HG02642 (cell line): ENCODE results near the gene LAMB4.

Source experiments
- ATAC-seq: cut with Tn5 transposase; IDR thresholded peaks from one replicate; pipeline ENCODE4 v1.9.1; 2021; ENCODE audit warnings: mild to moderate bottlenecking; ENCODE audit not compliant: unreplicated experiment, poor library complexity

Gene LAMB4

GRCh38 chr7:108144931-108145330 lies 14.8 kb upstream of the LAMB4 start:
- ATAC-seq, result no peak

DNA sequence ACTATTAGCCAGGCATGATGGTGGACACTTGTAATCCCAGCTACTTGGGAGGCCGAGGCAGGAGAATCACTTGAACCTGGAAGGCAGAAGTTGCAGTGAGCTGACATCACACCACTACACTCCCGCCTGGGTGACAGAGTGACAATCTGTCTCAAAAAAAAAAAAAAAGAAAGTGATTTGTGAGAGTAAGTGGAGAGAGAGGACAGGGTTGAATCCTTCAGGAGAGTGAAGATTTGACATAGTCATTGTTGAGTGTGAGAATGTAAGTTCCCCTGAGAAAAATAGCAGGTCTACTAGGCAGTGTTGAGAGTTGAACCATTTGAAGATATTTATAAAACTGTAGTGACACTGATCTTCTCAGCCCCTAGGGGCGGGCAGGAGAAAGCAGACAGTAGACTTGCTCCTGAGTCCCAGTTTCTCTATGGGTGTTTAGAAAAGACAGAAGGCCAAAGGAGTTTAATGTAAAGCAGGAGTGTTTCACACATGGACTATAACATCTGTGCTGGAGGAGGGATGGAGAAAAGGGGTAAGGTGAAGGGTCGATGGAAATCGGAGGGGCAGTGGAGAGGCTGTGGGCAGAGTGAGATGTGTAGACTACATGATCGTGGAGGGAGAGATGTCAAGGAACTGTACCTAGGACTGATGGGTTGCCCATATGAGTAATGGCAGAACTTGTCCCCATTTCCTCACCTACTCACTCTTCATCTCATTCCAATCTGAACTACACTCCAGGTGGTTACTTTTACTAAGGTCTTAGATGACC lies 13.7 kb upstream of the LAMB4 start:
- ATAC-seq, result no peak

DNA sequence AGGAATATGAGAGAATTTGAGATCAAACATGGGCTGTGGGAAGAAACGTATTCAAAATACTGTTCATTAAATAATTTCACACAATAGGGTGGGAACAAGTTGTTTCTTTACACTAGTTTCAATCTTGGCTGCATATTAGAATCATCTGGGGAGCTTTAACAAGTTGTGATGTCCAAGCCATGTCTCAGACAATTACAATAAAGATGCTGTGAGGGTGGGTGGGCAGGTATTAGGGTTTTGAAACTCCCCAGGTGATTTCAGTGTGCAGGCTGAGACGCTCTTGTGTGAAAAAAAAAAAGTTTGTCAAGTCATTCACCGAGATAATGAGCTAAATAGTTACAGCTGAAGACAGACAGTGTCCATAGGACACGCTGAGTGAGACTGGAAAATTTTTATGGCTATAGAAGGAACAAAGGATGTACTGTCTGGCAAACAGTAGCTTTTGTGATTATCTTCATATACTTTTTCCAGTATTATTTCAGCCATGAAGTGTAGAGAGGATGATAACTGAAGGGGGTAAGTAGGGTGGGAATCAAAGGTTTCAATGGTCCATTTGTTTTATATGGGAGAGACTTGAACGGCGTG lies 12.6 kb upstream of the LAMB4 start:
- no peak for ATAC-seq

GRCh38 chr7:108142180-108142579 lies 12.0 kb upstream of the LAMB4 start:
- ATAC-seq, result no peak

GRCh38 chr7:108140671-108141070 lies 10.5 kb upstream of the LAMB4 start:
- ATAC-seq, result no peak

GRCh38 chr7:108138911-108139310 lies 8.8 kb upstream of the LAMB4 start:
- ATAC-seq, result no peak

DNA sequence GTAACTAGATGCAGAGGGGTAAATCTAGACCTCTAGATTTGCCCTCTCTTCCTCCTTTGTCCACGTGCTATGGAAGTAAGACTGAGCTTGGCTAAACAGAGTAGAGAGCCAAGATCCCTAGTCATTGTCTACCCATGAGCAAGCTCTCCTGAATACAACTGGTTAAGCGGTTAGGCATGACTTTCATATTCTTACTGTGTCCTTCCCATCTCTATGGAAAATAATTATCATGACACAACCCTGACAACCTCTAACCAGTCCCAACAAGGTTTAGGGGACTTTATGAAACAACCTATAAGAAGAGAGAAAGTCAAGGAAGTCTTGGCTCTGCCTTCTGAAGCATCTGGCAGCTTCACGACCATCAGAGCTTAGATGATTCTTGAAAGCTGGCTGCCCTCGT lies 7.8 kb upstream of the LAMB4 start:
- ATAC-seq, result no peak

- no peak for ATAC-seq
Observed at GRCh38 chr7:108137040-108137439, 6.9 kb upstream of the LAMB4 start.

DNA sequence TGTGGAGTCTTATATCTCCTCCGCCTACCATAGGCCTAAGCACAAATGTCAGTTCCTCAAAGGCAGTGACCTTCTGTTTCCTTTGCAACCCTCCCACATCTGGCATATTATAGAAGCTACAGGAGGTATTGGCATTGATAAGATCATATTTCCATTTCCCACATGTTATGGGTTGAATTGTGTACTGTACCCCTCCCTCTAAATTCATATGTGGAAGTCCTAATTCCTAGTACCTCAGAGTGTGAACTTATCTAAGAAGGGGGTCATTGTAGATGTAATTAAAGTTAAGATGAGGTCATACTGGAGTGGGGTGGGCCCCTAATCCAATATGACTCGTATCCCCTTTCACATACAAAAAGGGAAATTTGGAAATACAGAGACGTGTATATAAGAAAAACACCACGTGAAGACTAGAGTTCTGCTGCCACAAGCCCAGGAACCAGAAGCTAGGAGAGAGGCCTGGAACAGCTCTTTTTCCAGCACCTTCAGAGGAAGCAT lies 6.1 kb upstream of the LAMB4 start:
- ATAC-seq, result peak; percentile 20

DNA sequence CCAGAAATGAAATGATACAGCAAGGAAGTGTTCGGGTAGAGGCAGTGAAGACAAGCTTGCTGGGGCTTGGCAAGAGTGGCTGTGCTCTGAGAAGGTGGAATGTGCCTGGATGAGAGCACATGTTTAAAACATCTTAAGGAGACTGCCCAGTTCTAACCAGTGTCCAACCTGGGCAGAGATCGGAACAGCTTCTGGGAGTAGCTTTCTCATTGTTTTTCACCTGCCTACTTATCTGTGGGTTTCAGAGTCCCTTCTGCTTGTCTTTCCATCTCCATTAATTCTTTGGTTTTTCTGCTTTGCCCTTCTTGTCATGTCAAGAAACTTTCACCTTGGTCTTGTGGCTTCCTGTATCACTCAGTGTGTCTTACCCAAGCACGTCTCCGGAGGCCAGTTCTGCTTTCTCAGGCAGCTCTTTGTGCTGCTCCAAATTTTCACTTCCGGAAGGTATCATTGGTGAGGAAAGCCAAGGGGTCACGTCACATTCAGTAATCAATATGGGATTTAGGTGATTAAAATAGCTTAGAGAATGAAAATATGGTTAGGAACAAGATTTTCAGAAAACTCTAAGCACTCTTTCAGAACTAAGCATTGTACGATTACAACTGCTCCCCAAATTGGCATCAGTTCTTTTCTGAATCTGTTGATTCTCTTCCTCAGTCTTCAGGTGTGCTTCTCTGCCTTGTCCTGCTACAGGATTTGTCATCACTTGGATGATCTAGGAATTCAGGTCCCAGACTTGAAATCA lies 5.5 kb upstream of the LAMB4 start:
- peak; percentile 97 for ATAC-seq

- ATAC-seq, result no peak
Observed at GRCh38 chr7:108134486-108134885, 4.3 kb upstream of the LAMB4 start.

DNA sequence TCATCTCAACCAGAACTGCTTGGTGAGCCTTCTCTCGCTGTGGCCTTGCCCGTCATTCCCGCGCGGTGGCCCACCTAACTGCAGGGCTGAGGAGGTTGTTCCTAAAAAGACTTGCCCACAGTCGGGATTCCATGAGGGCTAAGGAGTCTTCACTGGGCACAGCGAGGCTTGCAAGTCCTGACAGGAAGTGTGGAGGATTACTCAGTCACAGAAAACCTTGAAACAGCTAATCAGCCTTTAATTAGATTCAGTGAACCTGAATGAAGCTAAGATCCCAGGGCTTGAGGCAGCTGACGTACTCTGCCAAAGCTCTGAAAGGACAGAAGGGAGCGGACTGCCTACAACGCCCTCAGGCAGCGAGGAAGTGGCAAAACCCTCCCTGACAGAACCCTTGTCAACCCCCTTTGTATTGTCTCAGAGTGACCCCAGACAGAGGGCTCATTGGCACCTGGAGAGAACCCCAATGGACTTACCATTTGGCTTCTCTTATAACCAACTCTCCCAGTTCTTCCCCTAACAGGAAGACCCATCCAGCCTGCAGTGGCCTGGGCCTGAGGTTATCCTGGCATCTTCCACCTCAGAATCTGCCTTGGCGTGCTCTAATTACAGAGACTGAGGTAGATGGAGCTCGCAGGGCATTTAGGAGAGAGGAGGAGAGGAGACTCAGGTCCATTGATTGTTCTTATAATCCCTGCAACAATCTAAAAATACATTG lies 2.5 kb upstream of the LAMB4 start:
- no peak for ATAC-seq

- no peak for ATAC-seq
Observed at GRCh38 chr7:108129018-108129965, 869 bp downstream of the LAMB4 start.

- no peak for ATAC-seq
Observed at GRCh38 chr7:108128514-108128913, 1.6 kb downstream of the LAMB4 start.

DNA sequence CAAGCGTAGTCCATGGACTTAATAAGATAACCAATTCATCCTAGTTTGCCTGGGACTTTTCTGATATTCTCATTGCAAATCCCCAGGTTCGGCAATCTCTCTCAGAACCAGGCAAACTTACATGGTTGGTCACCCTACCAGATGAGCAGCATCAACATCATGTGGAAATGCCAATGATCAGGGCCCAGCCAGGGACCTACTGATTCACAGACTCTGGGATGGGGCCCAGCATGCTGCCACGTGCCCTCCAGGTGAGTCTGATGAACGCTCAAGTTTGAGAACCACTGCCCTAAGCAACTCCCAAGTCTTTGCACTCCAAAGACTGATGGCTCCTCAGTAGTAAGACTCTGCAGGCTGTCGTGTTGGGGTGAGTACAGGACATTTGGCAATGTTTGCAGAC lies 2.7 kb downstream of the LAMB4 start:
- no peak for ATAC-seq

DNA sequence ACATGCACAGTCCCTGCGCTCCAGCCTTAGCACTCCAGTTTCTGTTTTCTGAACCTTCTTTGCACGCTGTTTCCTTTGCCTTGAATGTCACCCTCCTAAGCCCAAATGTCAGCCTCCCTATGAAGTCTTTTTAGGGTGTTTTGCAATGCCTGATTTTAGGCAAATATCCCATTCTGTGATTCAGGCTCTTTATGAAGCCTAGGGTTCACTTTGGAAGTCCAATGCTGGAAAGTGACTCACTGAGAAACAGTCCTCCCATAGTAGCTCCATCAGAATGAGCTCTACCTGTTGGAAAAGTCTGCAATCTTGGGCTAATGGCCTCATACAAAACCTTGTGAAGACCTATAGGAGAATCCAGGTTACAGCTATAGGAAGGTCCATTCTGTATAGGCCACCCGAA lies 5.3 kb downstream of the LAMB4 start:
- no peak for ATAC-seq

DNA sequence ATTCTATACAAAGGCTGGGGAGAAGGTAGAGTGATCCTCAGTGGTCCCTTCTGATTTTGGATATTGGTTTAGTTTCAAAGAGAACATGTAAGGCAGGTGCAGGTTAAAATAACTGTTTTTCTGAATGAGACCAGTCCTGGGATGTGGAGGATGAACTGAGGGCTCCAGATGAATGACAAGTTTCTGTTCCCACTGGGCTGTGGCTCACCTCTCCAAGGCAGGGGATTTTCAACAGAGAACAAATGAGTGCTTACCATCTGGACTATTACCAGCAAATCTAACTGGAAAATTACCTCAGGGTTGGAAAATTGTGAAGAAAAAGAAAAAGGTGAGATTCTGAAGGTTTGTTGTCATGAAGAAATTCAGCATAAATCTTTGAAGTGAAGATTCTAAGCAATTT lies 8.0 kb downstream of the LAMB4 start:
- no peak for ATAC-seq

DNA sequence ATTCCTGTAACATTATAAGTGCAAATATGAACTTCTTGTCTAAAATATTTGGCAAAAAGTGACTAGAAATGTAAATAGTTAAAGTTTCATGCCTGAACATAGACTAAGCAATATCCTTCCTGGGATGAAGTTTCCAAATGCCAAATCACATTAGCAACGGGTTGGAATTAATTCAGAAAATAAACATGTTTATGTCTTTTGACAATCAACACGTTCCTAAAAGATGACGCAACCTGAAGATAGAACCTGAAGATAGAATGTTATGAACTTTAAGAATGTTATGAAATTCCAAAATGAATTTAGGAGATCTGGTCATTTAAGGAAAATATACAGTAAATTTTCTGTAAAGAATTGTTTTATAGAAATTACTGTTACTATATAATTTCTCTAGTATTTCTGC lies 9.2 kb downstream of the LAMB4 start:
- ATAC-seq, result no peak

DNA sequence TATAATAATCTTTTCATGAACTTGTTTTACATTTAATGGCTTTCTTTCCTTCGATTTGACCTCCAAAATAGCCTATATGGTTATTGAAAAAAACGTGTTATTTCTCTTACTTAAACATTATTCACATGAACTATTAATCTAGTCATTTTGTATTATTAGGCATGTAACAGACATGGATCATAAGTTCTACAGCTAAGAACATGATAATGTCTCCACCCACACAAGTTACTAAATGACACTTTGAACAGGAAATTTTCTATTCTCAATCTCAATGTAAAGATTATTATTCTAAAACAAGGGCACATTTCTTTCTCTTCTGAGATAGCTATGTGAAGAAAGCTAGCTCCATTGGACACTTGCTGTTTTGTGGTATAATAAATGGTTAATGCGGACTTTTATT lies 10.0 kb downstream of the LAMB4 start:
- ATAC-seq, result no peak

DNA sequence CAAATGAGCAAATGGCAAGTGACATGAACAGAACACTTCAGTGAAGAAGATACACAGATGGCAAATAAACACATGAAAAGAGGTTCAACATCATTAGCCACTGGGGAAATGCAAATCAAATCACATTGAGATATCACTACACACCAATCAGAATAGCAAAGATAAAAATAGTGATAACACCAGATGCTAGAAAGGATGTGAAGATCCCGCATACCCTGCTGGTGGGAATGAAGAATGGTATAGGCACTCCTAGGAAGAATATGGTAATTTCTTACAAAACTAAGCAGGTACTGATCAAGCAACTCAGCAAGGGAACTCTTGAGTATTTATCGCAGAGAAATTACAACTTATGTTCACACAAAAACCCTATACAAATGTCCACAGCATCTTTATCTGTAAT lies 11.2 kb downstream of the LAMB4 start:
- no peak for ATAC-seq
